Keratinocyte (primary cell): Measurements from ENCODE around the gene SCRN1.

ENCODE experiments used
- EZH2 ChIP-seq: IDR thresholded peaks from one replicate; pipeline ENCODE4 v1.6.1; 2012; ENCODE audit warnings: inconsistent platforms, mild to moderate bottlenecking, low read length, moderate library complexity
- TF ChIP-seq, protein P1 (sequence below), 3 experiments: IDR thresholded peaks in 1 of 3; conservative IDR thresholded peaks in 1 of 3; optimal IDR thresholded peaks in 1 of 3; 2 replicates in 2 of 3; 3 replicates in 1 of 3; pipeline versions ENCODE3 to v1.5.1; 2011; ENCODE audit warnings: low read length in 3 of 3, mild to moderate bottlenecking in 3 of 3, moderate library complexity in 2 of 3, control low read depth in 1 of 3, inconsistent platforms in 1 of 3; ENCODE audit not compliant: insufficient read depth in 2 of 3; ENCODE audit errors: extremely low read depth in 1 of 3

DNA sequence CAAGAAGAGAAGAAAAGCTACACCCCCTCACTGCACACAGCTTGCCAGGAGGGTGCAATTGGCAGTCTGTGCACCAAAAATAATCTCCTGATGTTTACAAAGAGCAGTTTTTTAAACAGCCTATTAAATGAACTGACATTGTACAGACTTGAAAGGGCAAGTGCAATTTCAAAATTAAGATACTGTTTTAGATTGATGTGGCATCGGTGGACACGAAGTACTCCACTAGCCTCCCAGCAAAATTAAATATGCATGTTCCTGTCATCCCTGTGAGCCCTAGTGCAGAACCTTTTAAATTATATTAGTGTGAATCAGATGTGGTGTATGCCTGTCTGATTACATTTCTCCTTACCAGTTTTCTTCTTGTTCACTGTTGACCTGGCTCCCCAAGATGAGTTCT lies 95.3 kb downstream of the SCRN1 start:
- TF ChIP-seq, protein P1, sequence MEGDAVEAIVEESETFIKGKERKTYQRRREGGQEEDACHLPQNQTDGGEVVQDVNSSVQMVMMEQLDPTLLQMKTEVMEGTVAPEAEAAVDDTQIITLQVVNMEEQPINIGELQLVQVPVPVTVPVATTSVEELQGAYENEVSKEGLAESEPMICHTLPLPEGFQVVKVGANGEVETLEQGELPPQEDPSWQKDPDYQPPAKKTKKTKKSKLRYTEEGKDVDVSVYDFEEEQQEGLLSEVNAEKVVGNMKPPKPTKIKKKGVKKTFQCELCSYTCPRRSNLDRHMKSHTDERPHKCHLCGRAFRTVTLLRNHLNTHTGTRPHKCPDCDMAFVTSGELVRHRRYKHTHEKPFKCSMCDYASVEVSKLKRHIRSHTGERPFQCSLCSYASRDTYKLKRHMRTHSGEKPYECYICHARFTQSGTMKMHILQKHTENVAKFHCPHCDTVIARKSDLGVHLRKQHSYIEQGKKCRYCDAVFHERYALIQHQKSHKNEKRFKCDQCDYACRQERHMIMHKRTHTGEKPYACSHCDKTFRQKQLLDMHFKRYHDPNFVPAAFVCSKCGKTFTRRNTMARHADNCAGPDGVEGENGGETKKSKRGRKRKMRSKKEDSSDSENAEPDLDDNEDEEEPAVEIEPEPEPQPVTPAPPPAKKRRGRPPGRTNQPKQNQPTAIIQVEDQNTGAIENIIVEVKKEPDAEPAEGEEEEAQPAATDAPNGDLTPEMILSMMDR (optimal IDR thresholded peaks at IDR 0.05 in 1 of 3, IDR thresholded peaks at IDR 0.05 in 1 of 3, conservative IDR thresholded peaks at IDR 0.05 in 1 of 3; ENCODE audit: extremely low read depth in 1 of 3, insufficient read depth in 2 of 3, low read length in 3 of 3) = no peak
- no peak for TF ChIP-seq EZH2
